ENCODE measurements around the gene TXNDC8. TPM values are rescaled to one million over a fixed set of nuclear protein-coding genes. Genes with fewer than 3 reads are reported as not detected.

TXNDC8 gene
- total RNA-seq, 1 experiment from 2014 or later, result not detected

- H3K27me3 ChIP-seq (ENCODE audit: control insufficient read depth, insufficient read depth, low read length), result no peaks in the 10 kb centered on the region
- no peaks in the 10 kb centered on the region for H3K9me3 ChIP-seq (ENCODE audit: control insufficient read depth, insufficient read depth, low read depth, low read length)
- intact Hi-C loops (cut with micrococcal nuclease; ENCODE audit: unreplicated experiment) (no loop called here), in situ Hi-C loops (cut with HindIII; ENCODE audit: low pct_unique_long_range_greater_than_20kb, low sequenced_read_pairs) (no loop called here)
- no TSS peak for BruUV-seq (replicated peaks)
- ATAC-seq, result no peak
- H3K36me3 ChIP-seq (ENCODE audit: control insufficient read depth, insufficient read depth, low read length), result no peaks in the 10 kb centered on the region
- TF ChIP-seq REST (IDR thresholded peaks at IDR 0.05; ENCODE audit: insufficient read depth in 1 of 2, low read depth in 2 of 2, low read length in 1 of 2), result no peak
- no peak for TF ChIP-seq POLR2AphosphoS5 (IDR thresholded peaks at IDR 0.05; ENCODE audit: low read depth, low read length)
- TF ChIP-seq SIN3A (IDR thresholded peaks at IDR 0.05; ENCODE audit: borderline replicate concordance, insufficient read depth, low read depth, low read length), result no peak
- ChIA-PET POLR2A (no interaction called here), CTCF (no interaction called here)
- no peak overlapping the region for H3K4me3 ChIP-seq (ENCODE audit: low read depth in 2 of 2, low read length in 2 of 2)
- no peak overlapping the region for H3K27ac ChIP-seq (ENCODE audit: low read length)
- no peaks in the 10 kb centered on the region for H3K4me1 ChIP-seq (ENCODE audit: control insufficient read depth, insufficient read depth, low read length)
- no peak for DNase-seq (ENCODE audit: low read depth, low spot score)
Measured at GRCh38 chr9:110355911-110356310, 18.2 kb upstream of the TXNDC8 start.

- Histone ChIP-seq H3K27ac (ENCODE audit: low read length) (no peak overlapping the region), H3K4me3 (ENCODE audit: low read depth in 2 of 2, low read length in 2 of 2) (no peak overlapping the region), H3K4me1 (ENCODE audit: control insufficient read depth, insufficient read depth, low read length) (no peaks in the 10 kb centered on the region), H3K9me3 (ENCODE audit: control insufficient read depth, insufficient read depth, low read depth, low read length) (no peaks in the 10 kb centered on the region), H3K27me3 (ENCODE audit: control insufficient read depth, insufficient read depth, low read length) (no peaks in the 10 kb centered on the region), H3K36me3 (ENCODE audit: control insufficient read depth, insufficient read depth, low read length) (no peaks in the 10 kb centered on the region)
- POLR2A ChIA-PET, result no interaction called here
- in situ Hi-C loops (cut with HindIII; ENCODE audit: low pct_unique_long_range_greater_than_20kb, low sequenced_read_pairs) (no loop called here), intact Hi-C loops (cut with micrococcal nuclease; ENCODE audit: unreplicated experiment) (no loop called here)
- no peak for ATAC-seq
- TF ChIP-seq CTCF (IDR thresholded peaks at IDR 0.05) (no peak), POLR2AphosphoS5 (IDR thresholded peaks at IDR 0.05; ENCODE audit: low read depth, low read length) (no peak), SIN3A (IDR thresholded peaks at IDR 0.05; ENCODE audit: borderline replicate concordance, insufficient read depth, low read depth, low read length) (no peak), TCF7L2 (IDR thresholded peaks at IDR 0.05; ENCODE audit: low read depth, low read length) (no peak), REST (IDR thresholded peaks at IDR 0.05; ENCODE audit: insufficient read depth in 1 of 2, low read depth in 2 of 2, low read length in 1 of 2) (no peak)
- no TSS peak for BruUV-seq (replicated peaks)
- no peak for DNase-seq (ENCODE audit: low read depth, low spot score)
- CTCF ChIA-PET, result no interaction called here
Measured at GRCh38 chr9:110351009-110351467, 13.4 kb upstream of the TXNDC8 start.

All from Panc1 (cell line).